Liver (tissue), 2 donors: ENCODE measurements around the gene DPP6.

Source experiments
- TF ChIP-seq, protein P1 (sequence below): IDR thresholded peaks from 2 replicates; pipeline ENCODE4 v1.6.1; 2016; ENCODE audit warnings: antibody characterized with exemption
- TF ChIP-seq, protein P2 (sequence below): fragments of 150-350 bp; IDR thresholded peaks from 2 replicates; pipeline ENCODE4 v1.5.1; 2017; ENCODE audit warnings: improper control_type of control experiment, low read depth, low read length; ENCODE audit not compliant: missing input control
- donor health status: healthy.

DNA sequence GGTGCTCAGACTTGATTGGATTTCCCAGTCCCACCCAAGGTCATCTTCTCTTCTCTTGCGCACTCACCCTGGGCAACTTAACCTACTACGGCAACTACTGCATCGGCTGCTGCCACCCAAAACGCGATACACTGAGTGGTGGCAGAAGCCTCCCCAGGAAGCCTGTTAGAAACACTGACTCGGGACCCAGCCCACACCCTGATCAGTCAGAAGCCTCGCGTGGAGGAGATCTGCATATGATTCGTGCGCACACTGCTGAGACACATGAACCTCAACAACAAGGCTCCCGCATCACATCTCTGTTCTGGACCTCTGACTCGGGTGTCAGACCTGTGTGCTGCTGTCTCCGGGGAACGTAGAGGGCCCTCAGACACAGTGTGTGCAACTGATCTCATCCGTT is 531.3 kb downstream of the DPP6 start:
- TF ChIP-seq, protein P1, sequence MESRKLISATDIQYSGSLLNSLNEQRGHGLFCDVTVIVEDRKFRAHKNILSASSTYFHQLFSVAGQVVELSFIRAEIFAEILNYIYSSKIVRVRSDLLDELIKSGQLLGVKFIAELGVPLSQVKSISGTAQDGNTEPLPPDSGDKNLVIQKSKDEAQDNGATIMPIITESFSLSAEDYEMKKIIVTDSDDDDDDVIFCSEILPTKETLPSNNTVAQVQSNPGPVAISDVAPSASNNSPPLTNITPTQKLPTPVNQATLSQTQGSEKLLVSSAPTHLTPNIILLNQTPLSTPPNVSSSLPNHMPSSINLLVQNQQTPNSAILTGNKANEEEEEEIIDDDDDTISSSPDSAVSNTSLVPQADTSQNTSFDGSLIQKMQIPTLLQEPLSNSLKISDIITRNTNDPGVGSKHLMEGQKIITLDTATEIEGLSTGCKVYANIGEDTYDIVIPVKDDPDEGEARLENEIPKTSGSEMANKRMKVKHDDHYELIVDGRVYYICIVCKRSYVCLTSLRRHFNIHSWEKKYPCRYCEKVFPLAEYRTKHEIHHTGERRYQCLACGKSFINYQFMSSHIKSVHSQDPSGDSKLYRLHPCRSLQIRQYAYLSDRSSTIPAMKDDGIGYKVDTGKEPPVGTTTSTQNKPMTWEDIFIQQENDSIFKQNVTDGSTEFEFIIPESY = no peak
- TF ChIP-seq, protein P2, sequence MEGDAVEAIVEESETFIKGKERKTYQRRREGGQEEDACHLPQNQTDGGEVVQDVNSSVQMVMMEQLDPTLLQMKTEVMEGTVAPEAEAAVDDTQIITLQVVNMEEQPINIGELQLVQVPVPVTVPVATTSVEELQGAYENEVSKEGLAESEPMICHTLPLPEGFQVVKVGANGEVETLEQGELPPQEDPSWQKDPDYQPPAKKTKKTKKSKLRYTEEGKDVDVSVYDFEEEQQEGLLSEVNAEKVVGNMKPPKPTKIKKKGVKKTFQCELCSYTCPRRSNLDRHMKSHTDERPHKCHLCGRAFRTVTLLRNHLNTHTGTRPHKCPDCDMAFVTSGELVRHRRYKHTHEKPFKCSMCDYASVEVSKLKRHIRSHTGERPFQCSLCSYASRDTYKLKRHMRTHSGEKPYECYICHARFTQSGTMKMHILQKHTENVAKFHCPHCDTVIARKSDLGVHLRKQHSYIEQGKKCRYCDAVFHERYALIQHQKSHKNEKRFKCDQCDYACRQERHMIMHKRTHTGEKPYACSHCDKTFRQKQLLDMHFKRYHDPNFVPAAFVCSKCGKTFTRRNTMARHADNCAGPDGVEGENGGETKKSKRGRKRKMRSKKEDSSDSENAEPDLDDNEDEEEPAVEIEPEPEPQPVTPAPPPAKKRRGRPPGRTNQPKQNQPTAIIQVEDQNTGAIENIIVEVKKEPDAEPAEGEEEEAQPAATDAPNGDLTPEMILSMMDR = no peak
